ENCODE data around the gene CFAP52.

- TF ChIP-seq CEBPB (IDR thresholded peaks at IDR 0.05; ENCODE audit: borderline replicate concordance, low read depth, low read length) (no peak), CBFB (CRISPR knock-in tag; IDR thresholded peaks at IDR 0.05) (no peak), KDM5B (CRISPR knock-in tag; IDR thresholded peaks at IDR 0.05; ENCODE audit: borderline replicate concordance) (no peak), ZNF264 (CRISPR knock-in tag; IDR thresholded peaks at IDR 0.05) (no peak), RCOR2 (CRISPR knock-in tag; IDR thresholded peaks at IDR 0.05) (no peak), RAD21 (CRISPR knock-in tag; IDR thresholded peaks at IDR 0.05) (no peak), PAF1 (CRISPR knock-in tag; IDR thresholded peaks at IDR 0.05) (no peak)
- TF ChIP-seq, protein P1, sequence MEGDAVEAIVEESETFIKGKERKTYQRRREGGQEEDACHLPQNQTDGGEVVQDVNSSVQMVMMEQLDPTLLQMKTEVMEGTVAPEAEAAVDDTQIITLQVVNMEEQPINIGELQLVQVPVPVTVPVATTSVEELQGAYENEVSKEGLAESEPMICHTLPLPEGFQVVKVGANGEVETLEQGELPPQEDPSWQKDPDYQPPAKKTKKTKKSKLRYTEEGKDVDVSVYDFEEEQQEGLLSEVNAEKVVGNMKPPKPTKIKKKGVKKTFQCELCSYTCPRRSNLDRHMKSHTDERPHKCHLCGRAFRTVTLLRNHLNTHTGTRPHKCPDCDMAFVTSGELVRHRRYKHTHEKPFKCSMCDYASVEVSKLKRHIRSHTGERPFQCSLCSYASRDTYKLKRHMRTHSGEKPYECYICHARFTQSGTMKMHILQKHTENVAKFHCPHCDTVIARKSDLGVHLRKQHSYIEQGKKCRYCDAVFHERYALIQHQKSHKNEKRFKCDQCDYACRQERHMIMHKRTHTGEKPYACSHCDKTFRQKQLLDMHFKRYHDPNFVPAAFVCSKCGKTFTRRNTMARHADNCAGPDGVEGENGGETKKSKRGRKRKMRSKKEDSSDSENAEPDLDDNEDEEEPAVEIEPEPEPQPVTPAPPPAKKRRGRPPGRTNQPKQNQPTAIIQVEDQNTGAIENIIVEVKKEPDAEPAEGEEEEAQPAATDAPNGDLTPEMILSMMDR (CRISPR knock-in tag; IDR thresholded peaks at IDR 0.05) = no peak
Measured at GRCh38 chr17:9571201-9571600, 5.2 kb upstream of the CFAP52 start.
